IMR-90 (cell line): ENCODE measurements around the gene SOX21. TPM values are rescaled to one million over a fixed set of nuclear protein-coding genes. Genes with fewer than 3 reads are reported as not detected.

ENCODE experiments used
- ATAC-seq: fragments of 200-7000 bp; cut with Tn5 transposase; 2 replicates; pipeline ENCODE4 v1.9.1; 2020; ENCODE audit warnings: low read depth, mild to moderate bottlenecking, moderate library complexity
- BruUV-seq: library from RNA; stranded (reverse); fragments of 400-500 nt; replicated peaks from 2 replicates; lab custom pipeline; 2021; lab: Mats Ljungman, UMichigan
- CTCF ChIA-PET: fragments of 300-600 bp; formaldehyde crosslinking; extraction: SDS; loops from one replicate; lab custom pipeline; 2021; ENCODE audit warnings: antibody characterized with exemption; lab: Yijun Ruan, JAX
- POLR2A ChIA-PET: fragments of 300-600 bp; sonication (Branson Sonifier 250); formaldehyde crosslinking; loops from one replicate; lab custom pipeline; 2022; ENCODE audit warnings: antibody characterized with exemption; ENCODE audit not compliant: unreplicated experiment; lab: Charles Lee
- DNase-seq: peaks from one replicate; pipeline ENCODE4 v3.0.0; 2013
- H2AFZ ChIP-seq: replicated peaks from 2 replicates; pipeline ENCODE3; 2013; ENCODE audit warnings: low read length, mild to moderate bottlenecking; ENCODE audit not compliant: poor library complexity
- H2AK5ac ChIP-seq: 2 replicates; pipeline ENCODE4 v1.6.1; 2013; ENCODE audit warnings: low read depth, low read length, inconsistent platforms
- H2AK9ac ChIP-seq: replicated peaks from 2 replicates; pipeline ENCODE3; 2013; ENCODE audit warnings: mild to moderate bottlenecking, low read depth, low read length, moderate library complexity; ENCODE audit not compliant: poor library complexity
- H2BK120ac ChIP-seq: 2 replicates; pipeline ENCODE4 v1.6.1; 2013; ENCODE audit warnings: low read depth, low read length, inconsistent platforms
- H2BK15ac ChIP-seq: 3 replicates; pipeline ENCODE4 v1.6.1; 2013; ENCODE audit warnings: low read depth, low read length, inconsistent platforms
- H2BK20ac ChIP-seq: 2 replicates; pipeline ENCODE4 v1.6.1; 2013; ENCODE audit warnings: low read depth, mild to moderate bottlenecking, inconsistent platforms, low read length, moderate library complexity
- H2BK5ac ChIP-seq: 2 replicates; pipeline ENCODE4 v1.6.1; 2013; ENCODE audit warnings: mild to moderate bottlenecking, low read depth, low read length, inconsistent platforms; ENCODE audit not compliant: poor library complexity, severe bottlenecking
- H3K14ac ChIP-seq: replicated peaks from 2 replicates; pipeline ENCODE4 v1.6.1; 2013; ENCODE audit warnings: low read depth, low read length, inconsistent platforms
- H3K18ac ChIP-seq: 2 replicates; pipeline ENCODE4 v1.6.1; 2013; ENCODE audit warnings: low read depth, low read length, control low read depth
- H3K23ac ChIP-seq: 2 replicates; pipeline ENCODE4 v1.6.1; 2013; ENCODE audit warnings: low read depth, low read length, inconsistent platforms
- H3K27ac ChIP-seq: 2 replicates; pipeline ENCODE4 v1.5.1; 2013; ENCODE audit warnings: mild to moderate bottlenecking, control low read depth, low read length; ENCODE audit not compliant: insufficient read depth
- H3K27me3 ChIP-seq: 2 replicates; pipeline ENCODE4 v1.6.1; 2013; ENCODE audit warnings: low read length; ENCODE audit not compliant: control insufficient read depth, insufficient read depth
- H3K36me3 ChIP-seq: 2 replicates; pipeline ENCODE4 v1.6.1; 2013; ENCODE audit warnings: low read length, mixed read lengths; ENCODE audit not compliant: control insufficient read depth, insufficient read depth
- H3K4ac ChIP-seq: 2 replicates; pipeline ENCODE4 v1.6.1; 2013; ENCODE audit warnings: low read depth, low read length, inconsistent platforms
- H3K4me1 ChIP-seq: 2 replicates; pipeline ENCODE4 v1.6.1; 2013; ENCODE audit warnings: low read length, mixed read lengths; ENCODE audit not compliant: control insufficient read depth, insufficient read depth
- H3K4me2 ChIP-seq: 2 replicates; pipeline ENCODE4 v1.6.1; 2013; ENCODE audit warnings: low read depth, mild to moderate bottlenecking, control low read depth, low read length, moderate library complexity
- H3K4me3 ChIP-seq: 2 replicates; pipeline ENCODE4 v1.5.1; 2013; ENCODE audit warnings: low read depth, mild to moderate bottlenecking, control low read depth, low read length, moderate library complexity; ENCODE audit not compliant: insufficient read depth
- H3K56ac ChIP-seq: 2 replicates; pipeline ENCODE4 v1.6.1; 2013; ENCODE audit warnings: low read length, inconsistent platforms; ENCODE audit not compliant: insufficient read depth; ENCODE audit errors: extremely low read depth
- H3K79me1 ChIP-seq, 2 experiments: 2 replicates each; pipeline ENCODE4 v1.6.1; 2013; ENCODE audit warnings: low read length in 2 of 2, inconsistent platforms in 1 of 2, low read depth in 1 of 2
- H3K9ac ChIP-seq: 2 replicates; pipeline ENCODE4 v1.6.1; 2013; ENCODE audit warnings: low read depth, low read length, control low read depth
- H3K9me1 ChIP-seq: 2 replicates; pipeline ENCODE4 v1.6.1; 2013; ENCODE audit warnings: low read length, inconsistent platforms; ENCODE audit not compliant: insufficient read depth
- H3K9me3 ChIP-seq: 2 replicates; pipeline ENCODE4 v1.6.1; 2013; ENCODE audit warnings: low read length; ENCODE audit not compliant: control insufficient read depth, insufficient read depth
- H4K20me1 ChIP-seq: 2 replicates; pipeline ENCODE4 v1.6.1; 2013; ENCODE audit warnings: low read length, inconsistent platforms; ENCODE audit not compliant: insufficient read depth
- H4K5ac ChIP-seq: 2 replicates; pipeline ENCODE4 v1.6.1; 2013; ENCODE audit warnings: mild to moderate bottlenecking, low read depth, low read length, control low read depth
- H4K8ac ChIP-seq, 2 experiments: 2 replicates each; pipeline ENCODE4 v1.6.1; 2013; ENCODE audit warnings: low read depth in 2 of 2, low read length in 2 of 2, control low read depth in 1 of 2, inconsistent platforms in 1 of 2
- H4K91ac ChIP-seq: 2 replicates; pipeline ENCODE4 v1.6.1; 2013; ENCODE audit warnings: low read depth, low read length, inconsistent platforms; ENCODE audit not compliant: insufficient read depth
- BHLHE40 ChIP-seq: fragments of 150-350 bp; IDR thresholded peaks from 2 replicates; pipeline ENCODE4 v1.6.1; 2016; ENCODE audit warnings: mild to moderate bottlenecking, low read depth, low read length
- CHD1 ChIP-seq: IDR thresholded peaks from 2 replicates; pipeline ENCODE4 v1.6.1; 2012; ENCODE audit warnings: low read depth, low read length, improper control_type of control experiment
- NFE2L2 ChIP-seq: fragments of 150-350 bp; IDR thresholded peaks from 2 replicates; pipeline ENCODE4 v1.6.1; 2016; ENCODE audit warnings: low read depth, mild to moderate bottlenecking, low read length
- WGBS, 2 experiments: methylation state at CpG; one replicate each; pipeline versions ENCODE4 v1.1.5 to v1.1.7; 2013; ENCODE audit warnings: missing lambda C conversion rate in 2 of 2; ENCODE audit not compliant: insufficient read length in 1 of 2; ENCODE audit errors: extremely low coverage in 2 of 2; 5-methylcytosine and 5-hydroxymethylcytosine counted together
- dilution Hi-C: fragments of 300-500 bp; cut with HindIII; formaldehyde crosslinking; loops from one replicate; pipeline ENCODE4 v1.14.3; 2018; ENCODE audit warnings: low sequenced_read_pairs; ENCODE audit not compliant: unreplicated experiment
- in situ Hi-C: fragments of 300-500 bp; cut with MboI; formaldehyde crosslinking; loops from 3 replicates; pipeline ENCODE4 v1.14.3; 2019; ENCODE audit warnings: low sequenced_read_pairs, inconsistent platforms, mixed read lengths
- intact Hi-C: fragments of 100-400 bp; cut with micrococcal nuclease; formaldehyde crosslinking; loops from 2 replicates; pipeline ENCODE4 v1.10.0; 2022
- polyA plus RNA-seq, 3 experiments: library from polyadenylated mRNA; depleted of rRNA; stranded (reverse); fragments of >200 nt; gene quantifications; 2 replicates each; pipeline ENCODE4 v1.2.3, GENCODE V29; 2012; ENCODE audit warnings: low replicate concordance in 1 of 3
- total RNA-seq: library from RNA; depleted of rRNA; stranded (reverse); fragments of >200 nt; gene quantifications from 2 replicates; pipeline ENCODE4 v1.2.3, GENCODE V29; 2012

The SOX21 gene
- total and polyA plus RNA-seq, 2 of the 4 experiments (the other 2 are of a cell fraction) = not detected

GRCh38 chr13:94677799-94678198 is 34.5 kb downstream of the SOX21 start:
- H3K9me3 ChIP-seq = no peaks in the 10 kb centered on the region; the same call in 1 of the 2 replicates
- 88% methylated on average over 1 of the region's 2 CpGs; no CpG with 5 or more reads in 1 of the 2 experiments for WGBS, 2 experiments
- H3K4me1 ChIP-seq = no peaks in the 10 kb centered on the region
- H4K8ac ChIP-seq = no peak overlapping the region
- dilution Hi-C loops = no loop called here
- H3K36me3 ChIP-seq = no peaks in the 10 kb centered on the region
- H4K5ac ChIP-seq = no peak overlapping the region
- no peak overlapping the region for H2BK15ac ChIP-seq
- no peak overlapping the region for H3K18ac ChIP-seq
- ATAC-seq (no peak), DNase-seq (no peak)
- H3K4me3 ChIP-seq = no peak overlapping the region
- H4K91ac ChIP-seq = no peak overlapping the region
- no peak overlapping the region for H2AK5ac ChIP-seq
- H3K4ac ChIP-seq = no peak overlapping the region
- no TSS peak for BruUV-seq
- no peak overlapping the region for H2BK20ac ChIP-seq
- H3K79me1 ChIP-seq = no peaks in the 10 kb centered on the region
- H3K27me3 ChIP-seq = peaks cover 24% of the 10 kb centered on the region
- no peak overlapping the region for H2AFZ ChIP-seq
- H3K56ac ChIP-seq = no peak overlapping the region
- H3K4me2 ChIP-seq = no peak overlapping the region
- H4K20me1 ChIP-seq = no peaks in the 10 kb centered on the region
- intact Hi-C loops = loop anchor here (5.0 kb wide), 1 partner anchor 725 kb away; no protein-coding TSS in a partner anchor
- no peak overlapping the region for H2AK9ac ChIP-seq
- no peak overlapping the region for H3K14ac ChIP-seq
- no peak overlapping the region for H3K23ac ChIP-seq
- in situ Hi-C loops = no loop called here
- TF ChIP-seq CHD1 = no peak
- no peak for TF ChIP-seq BHLHE40
- no peak for TF ChIP-seq NFE2L2
- no peak overlapping the region for H3K9ac ChIP-seq
- no peak overlapping the region for H2BK5ac ChIP-seq
- H2BK120ac ChIP-seq = no peak overlapping the region
- POLR2A ChIA-PET = no interaction called here
- H3K9me1 ChIP-seq = no peaks in the 10 kb centered on the region
- CTCF ChIA-PET = no interaction called here
- no peak overlapping the region for H3K27ac ChIP-seq
